ENCODE data around the gene FKBP10. TPM values are rescaled to one million over a fixed set of nuclear protein-coding genes. Genes with fewer than 3 reads are reported as not detected.

Gene FKBP10
- total RNA-seq, 1 donor from 2014 or later: 42.0 TPM

Other genes with a start within 250 kb of the FKBP10 start
- not detected for gene KRT9, start 240.9 kb upstream of the FKBP10 start, total RNA-seq
- 0.52 TPM for gene KRT14, start 226.1 kb upstream of the FKBP10 start, total RNA-seq
- gene KRT16, start 200.2 kb upstream of the FKBP10 start, total RNA-seq: 0.73 TPM
- 223 TPM for gene KRT17, start 188.4 kb upstream of the FKBP10 start, total RNA-seq
- gene EIF1, start 124.1 kb upstream of the FKBP10 start, total RNA-seq: 1,012 TPM
- not detected for gene GAST, start 100.7 kb upstream of the FKBP10 start, total RNA-seq
- 0.47 TPM for gene HAP1, start 78.4 kb upstream of the FKBP10 start, total RNA-seq
- 277 TPM for gene JUP, start 26.3 kb upstream of the FKBP10 start, total RNA-seq
- 7.8 TPM for gene P3H4, start 1.1 kb upstream of the FKBP10 start, total RNA-seq
- gene NT5C3B, start 23.2 kb downstream of the FKBP10 start, total RNA-seq: 36.3 TPM
- gene KLHL10, start 24.8 kb downstream of the FKBP10 start, total RNA-seq: 0.44 TPM
- gene KLHL11, start 52.4 kb downstream of the FKBP10 start, total RNA-seq: 15.6 TPM
- 94.2 TPM for gene ACLY, start 105.9 kb downstream of the FKBP10 start, total RNA-seq
- 0.75 TPM for gene ODAD4, start 117.6 kb downstream of the FKBP10 start, total RNA-seq
- gene CNP, start 153.8 kb downstream of the FKBP10 start, total RNA-seq: 45.7 TPM
- 111 TPM for gene DNAJC7, start 204.4 kb downstream of the FKBP10 start, total RNA-seq
- gene NKIRAS2, start 207.1 kb downstream of the FKBP10 start, total RNA-seq: 20.8 TPM
- 1.9 TPM for gene C17orf113, start 237.6 kb downstream of the FKBP10 start, total RNA-seq

All from ureter (tissue), 1 donor.